NCI-H1436 treated with DMSO at 0.1 percent for 48 hours (cell line): ENCODE data around the gene PLCL1.
"Not testable (repeated sequence)": the region's sequence is repeated elsewhere in the genome, so short reads cannot be mapped to it uniquely, and the experiment has no call there.

Source experiments
- DNase-seq: peaks from one replicate; lab custom pipeline; 2025; lab: John Stamatoyannopoulos, UW

The PLCL1 gene

DNA sequence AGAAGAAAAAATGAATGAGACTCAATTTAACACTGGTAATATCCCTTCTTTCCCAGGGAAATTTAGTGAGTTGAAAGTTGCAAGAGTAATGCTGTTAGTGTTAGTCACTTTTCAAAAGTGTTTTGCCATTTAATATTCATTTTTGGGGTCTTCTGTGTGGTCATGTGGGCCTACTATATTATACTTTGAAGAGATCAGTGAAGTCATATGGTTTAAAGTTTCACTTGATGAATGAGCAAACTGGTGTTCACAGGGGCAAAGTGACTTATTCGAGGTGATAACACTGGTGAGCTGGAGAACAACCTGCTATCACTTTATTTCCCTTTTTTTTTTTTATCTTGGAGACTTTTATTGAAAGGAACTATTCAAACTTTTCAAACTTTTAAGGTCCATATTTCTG, 196.0 kb downstream of the PLCL1 start:
- no peak for DNase-seq

DNA sequence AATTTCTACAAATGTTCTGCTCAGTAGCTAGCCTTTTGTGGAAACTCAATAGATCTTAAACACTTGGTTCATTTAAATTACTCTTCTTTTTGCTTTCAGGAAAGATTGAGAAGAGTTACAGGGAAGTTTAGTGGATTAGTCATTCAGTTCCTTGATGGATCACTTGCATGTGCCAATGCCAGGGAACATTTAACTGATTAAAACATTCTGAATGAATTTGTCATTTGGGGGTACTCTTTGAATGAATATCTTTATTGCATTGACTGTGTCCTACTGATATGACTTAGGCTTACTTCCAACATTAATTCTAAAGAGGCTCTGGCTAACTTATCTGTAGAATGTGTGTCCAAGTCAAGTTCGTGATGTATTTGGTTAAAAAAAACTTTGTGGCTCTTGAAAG, 199.8 kb downstream of the PLCL1 start:
- no peak for DNase-seq

DNA sequence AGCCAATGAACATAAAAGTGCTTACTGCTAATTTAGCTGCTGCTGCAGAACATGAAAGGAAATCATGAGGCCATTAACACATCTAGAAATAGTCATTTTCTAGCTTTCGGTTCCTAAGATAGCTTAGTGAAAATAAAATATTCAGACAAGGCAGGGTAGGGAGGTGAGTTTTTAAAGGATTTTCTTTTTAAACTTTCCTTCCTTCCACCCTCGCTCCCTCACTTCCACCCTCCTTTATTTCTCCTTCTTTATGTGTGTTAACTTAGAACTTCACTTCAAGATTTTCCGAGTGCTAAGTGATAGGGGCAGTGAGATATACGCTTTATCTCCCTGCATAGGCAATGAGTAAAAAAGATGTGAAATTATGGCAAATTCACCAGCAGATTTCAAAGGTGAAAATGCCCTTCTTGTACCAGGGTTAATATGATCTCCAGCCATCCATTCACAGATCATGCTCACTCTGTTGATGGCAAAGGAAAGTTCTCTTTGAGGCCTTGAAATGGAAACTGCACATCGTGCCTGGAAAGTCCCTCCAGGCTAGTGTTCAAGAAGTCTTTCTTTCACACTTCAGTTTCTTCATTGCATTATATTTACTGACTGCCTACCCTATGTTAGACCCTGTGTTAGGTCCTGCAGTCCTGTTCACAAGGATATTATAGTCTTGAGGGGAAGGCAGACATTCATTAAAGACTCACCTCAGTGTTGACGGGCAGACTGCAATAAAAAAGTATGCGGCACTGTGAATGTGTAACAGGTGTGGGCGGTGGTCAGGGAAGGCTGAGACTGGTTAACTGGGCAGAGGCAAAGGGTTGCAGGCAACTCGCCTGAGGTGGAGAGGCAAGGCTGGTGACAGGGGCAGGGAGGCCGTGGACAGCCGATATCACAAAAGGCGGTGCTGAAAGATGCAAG, 200.8 kb downstream of the PLCL1 start:
- DNase-seq = no peak

DNA sequence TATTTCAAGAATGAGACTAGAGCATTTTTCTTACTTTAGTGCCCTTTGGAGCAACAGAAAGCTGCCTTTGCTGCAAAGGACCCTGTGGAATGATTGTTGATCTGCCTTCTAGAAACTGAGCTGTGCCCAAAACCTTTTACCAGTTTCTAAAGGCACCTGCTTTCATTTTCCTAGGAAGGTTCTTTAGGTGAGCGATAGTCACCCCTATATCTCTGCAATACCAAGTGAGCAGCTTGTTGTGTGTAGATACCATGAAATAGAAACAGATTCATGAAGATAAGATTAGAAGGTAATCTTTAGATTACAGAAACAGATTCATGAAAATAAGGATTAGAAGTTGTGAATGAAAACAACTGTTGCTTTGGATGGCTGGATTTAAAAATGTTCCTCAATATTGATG, 202.3 kb downstream of the PLCL1 start:
- DNase-seq = no peak

- no peak for DNase-seq
Measured at GRCh38 chr2:198008230-198008629, 203.8 kb downstream of the PLCL1 start.

DNA sequence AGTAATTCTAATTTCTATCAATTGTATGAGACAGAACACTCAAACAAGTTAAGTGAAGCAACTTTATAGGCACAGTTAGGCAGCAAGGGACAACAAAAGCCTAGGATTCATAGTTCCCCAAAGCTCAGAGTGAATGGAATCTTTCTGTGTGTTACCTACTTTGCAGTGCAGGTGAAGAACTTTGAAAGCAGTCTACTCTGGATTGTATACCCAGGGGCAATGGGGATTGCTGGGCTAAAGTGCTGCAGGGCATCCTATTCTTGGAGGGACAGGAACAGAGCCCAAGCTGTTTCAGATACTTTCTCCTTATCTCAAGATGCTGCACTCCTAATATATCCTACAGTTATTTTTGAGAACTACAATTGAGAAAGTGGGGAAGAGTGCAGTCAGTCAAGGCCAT, 207.6 kb downstream of the PLCL1 start:
- no peak for DNase-seq

DNA sequence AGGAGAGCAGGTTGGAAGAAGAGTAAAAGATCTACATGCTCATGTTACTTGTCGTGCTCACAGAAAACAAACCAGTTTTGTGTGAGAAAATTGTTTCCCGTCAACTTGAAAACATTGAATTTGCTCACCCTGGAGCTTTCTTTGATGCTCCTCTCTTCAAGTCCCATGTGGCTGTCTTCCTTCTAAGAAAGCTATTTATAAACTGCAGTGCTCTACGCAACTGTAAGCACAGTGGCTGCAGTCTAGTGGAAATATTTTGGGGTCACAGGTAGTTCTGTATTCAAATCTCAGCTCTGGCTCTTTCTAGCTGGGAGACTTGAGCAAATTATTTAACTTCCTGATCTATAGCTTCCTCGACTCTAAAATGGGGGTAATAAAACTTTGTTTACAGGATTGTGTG, 211.8 kb downstream of the PLCL1 start:
- DNase-seq = no peak

DNA sequence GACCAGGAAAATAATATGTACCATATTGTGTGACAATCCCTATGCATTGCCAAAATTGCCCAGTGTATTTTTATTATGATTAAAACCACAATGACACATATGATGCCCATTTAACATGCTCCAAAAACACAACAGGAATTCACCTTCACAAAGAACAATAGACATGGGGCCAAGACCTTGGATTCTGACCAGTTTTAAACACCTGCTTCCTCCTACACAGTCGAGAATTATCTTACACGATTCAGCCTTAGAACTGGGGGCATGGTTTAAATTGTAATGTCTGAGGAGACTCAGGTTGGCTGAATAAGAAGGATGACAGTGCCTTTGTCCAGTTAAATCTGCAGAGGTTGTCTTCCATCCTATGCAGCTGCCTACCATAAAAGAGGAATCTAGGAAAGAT, 212.7 kb downstream of the PLCL1 start:
- no peak for DNase-seq

DNA sequence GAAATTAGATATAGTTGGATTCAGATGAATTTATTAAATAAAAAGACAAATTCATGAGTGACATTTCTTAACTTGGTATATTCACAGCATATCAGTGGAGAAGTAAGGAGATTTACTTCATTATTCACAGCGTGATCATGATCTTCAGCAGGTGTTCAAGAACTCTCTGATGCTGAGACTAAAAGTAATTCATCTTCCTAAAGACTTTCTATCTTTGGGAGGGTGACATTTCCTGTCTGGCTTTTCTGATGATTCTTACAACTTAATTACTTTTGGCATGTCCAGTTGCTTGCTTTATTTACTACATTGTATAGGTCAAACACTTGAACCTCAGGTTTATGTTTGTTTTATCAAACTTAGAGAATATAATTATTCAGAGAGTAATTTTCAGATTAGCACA, 224.6 kb downstream of the PLCL1 start:
- no peak for DNase-seq

DNA sequence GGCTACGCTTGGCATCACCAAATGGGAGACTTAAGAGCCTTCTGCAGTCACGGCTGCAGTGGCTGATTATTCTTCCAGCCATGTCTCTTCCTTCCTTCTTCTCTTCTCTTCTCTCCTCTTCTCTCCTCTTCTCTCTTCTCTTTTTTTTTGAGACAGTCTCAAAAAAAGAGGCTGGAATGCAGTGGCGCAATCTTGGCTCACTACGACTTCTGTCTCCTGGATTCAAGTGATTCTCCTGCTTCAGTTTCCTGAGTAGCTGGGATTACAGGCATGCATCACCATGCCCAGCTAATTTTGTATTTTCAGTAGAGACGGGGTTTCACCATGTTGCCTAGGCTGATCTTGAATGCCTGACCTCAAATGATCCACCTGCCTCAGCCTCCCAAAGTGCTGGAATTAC, 225.2 kb downstream of the PLCL1 start:
- not testable (repeated sequence) for DNase-seq

GRCh38 chr2:198033626-198034025, 229.2 kb downstream of the PLCL1 start:
- no peak for DNase-seq

GRCh38 chr2:198036029-198036879, 231.9 kb downstream of the PLCL1 start:
- no peak for DNase-seq

DNA sequence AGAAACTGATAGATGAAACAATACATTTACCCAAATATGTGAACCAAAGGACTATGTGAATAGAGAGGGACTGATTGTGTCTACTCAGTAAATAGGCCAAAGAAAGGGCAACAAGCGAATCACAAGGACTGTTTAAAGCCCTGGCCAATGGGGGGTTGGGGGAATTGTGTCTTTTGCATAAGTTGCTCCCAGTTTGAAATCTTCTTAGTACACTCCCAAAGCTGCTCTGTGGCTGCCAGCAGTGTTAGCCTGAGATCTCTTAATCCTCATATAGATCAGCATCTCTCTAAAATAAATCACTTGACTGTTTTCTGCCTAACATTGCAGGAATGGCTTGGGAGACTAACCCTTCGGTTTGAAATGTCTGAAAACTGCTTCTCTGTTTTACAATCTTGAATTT, 236.4 kb downstream of the PLCL1 start:
- no peak for DNase-seq

DNA sequence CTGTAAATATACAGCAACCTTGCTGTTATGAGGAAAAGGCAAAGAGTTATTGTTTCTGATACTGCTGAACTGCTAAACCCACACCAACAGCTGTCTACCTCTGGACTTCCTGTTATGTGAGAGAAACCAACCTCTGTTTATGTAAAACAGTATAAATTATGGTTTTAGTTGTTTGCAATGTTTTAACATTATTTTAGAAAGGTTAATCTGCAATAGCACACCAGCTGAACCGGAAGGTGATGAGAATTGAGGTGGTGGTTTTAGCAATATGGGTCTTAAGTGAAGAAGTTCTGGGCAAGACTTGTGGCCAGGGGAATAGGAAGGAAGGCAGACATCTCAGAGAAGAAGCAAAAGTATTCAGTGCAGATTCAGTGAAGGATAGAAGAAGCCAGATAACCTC, 237.8 kb downstream of the PLCL1 start:
- no peak for DNase-seq

- no peak for DNase-seq
Measured at GRCh38 chr2:198044777-198045176, 240.4 kb downstream of the PLCL1 start.

GRCh38 chr2:198045227-198045626, 240.8 kb downstream of the PLCL1 start:
- DNase-seq = no peak

GRCh38 chr2:198052741-198053140, 248.3 kb downstream of the PLCL1 start:
- DNase-seq = no peak

DNA sequence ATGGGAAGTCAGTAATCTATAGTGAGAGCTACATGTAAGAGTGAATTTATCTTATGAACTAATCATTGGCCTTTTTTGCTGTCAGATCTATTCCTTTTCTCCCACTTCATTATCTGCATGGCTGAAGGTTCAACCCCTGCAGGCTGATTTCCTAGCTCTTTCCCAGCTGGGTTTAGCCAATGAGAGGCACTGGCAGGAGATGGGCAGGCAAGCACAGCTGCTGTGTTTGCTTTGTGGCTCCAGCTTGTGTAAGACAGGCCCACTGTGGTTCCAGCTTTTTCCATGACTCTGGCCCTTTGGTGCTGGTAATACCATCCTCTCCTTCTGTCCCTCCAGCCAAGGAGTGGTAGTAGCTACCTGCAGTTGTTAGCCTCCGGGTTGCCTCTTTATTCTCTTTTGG, 248.8 kb downstream of the PLCL1 start:
- DNase-seq = no peak

DNA sequence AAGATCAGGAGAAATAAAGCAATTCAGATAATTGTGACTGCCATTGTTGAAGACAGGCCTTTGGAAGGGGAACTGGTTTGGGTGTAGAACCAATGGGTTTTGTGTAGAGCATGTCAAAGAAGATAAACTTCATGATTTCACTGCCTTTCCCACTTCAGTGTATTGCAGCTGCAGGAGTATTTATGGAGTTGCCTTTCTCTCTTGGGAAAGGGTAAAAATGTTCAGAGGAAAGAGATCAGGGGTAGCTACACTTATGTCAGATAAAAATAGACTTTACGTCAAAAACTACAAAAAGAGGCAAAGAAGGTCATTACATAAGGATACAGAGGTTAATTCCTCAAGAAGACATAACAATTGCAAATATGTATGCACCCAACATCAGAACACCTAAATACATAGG, 249.4 kb downstream of the PLCL1 start:
- DNase-seq = no peak

GRCh38 chr2:198054299-198054698, 249.9 kb downstream of the PLCL1 start:
- DNase-seq = no peak

- DNase-seq = no peak
Measured at GRCh38 chr2:198055716-198056115, 251.3 kb downstream of the PLCL1 start.

GRCh38 chr2:198056836-198057235, 252.4 kb downstream of the PLCL1 start:
- no peak for DNase-seq

DNA sequence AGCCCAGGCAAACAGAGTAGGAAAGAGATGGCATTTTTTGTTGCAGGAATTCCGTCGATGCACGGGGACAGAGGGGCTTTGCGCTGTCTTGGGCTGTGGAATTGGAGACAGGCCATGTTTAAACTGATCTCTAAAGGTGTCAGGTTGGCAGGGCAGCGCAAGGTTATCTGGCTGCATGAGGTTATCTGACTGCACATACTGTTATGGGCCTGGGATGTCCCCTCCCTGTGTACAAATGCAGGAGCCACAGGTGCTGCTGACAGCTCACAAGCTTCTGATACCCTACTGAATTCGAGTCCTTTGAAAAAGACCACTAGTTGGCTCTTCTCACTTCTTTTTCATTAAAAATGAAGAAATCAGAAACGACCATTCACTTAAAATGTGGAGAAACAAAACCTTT, 255.4 kb downstream of the PLCL1 start:
- no peak for DNase-seq
